GM20000 (cell line): ENCODE measurements around the gene RPRD1A.

Source experiments
- DNase-seq: peaks from one replicate; pipeline ENCODE4 v3.0.0; 2012; ENCODE audit warnings: low spot score
- TF ChIP-seq, protein P1 (sequence below): IDR thresholded peaks from 2 replicates; pipeline ENCODE4 v1.5.1; 2012; ENCODE audit warnings: mild to moderate bottlenecking, control low read depth; ENCODE audit errors: extremely low read depth, missing control alignments

Gene RPRD1A

DNA sequence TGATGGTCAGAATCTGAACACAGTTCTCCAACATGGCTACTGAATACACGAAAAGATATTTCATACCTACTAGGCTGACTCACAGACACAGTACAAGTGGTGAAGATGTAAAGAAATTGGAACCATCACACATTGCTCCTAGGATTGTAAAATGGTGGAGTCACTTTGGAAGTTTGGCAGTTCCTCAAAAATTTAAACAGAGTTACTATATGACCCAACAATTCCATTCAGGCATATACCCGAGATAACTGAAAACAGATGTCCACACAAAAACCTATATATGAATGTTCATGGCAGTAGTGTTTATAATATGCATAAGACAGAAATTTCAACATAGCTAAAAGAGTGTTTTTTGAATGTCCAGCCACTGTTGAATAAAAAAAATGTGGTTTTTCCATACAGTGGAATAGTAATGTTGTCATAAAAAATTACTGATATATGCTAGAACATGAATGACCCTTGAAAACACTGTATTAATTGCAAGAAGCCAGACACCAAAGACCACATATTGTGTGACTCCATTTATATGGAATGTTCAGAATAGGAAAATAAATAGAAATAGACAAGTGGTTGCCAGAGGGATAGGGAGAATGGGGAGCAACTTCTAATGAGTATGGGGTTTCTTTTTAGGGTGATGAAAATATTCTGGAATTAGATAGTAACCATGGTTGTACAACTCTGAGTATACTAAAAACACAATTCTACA lies 84.8 kb downstream of the RPRD1A start:
- TF ChIP-seq, protein P1, sequence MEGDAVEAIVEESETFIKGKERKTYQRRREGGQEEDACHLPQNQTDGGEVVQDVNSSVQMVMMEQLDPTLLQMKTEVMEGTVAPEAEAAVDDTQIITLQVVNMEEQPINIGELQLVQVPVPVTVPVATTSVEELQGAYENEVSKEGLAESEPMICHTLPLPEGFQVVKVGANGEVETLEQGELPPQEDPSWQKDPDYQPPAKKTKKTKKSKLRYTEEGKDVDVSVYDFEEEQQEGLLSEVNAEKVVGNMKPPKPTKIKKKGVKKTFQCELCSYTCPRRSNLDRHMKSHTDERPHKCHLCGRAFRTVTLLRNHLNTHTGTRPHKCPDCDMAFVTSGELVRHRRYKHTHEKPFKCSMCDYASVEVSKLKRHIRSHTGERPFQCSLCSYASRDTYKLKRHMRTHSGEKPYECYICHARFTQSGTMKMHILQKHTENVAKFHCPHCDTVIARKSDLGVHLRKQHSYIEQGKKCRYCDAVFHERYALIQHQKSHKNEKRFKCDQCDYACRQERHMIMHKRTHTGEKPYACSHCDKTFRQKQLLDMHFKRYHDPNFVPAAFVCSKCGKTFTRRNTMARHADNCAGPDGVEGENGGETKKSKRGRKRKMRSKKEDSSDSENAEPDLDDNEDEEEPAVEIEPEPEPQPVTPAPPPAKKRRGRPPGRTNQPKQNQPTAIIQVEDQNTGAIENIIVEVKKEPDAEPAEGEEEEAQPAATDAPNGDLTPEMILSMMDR = no peak
- no peak for DNase-seq

DNA sequence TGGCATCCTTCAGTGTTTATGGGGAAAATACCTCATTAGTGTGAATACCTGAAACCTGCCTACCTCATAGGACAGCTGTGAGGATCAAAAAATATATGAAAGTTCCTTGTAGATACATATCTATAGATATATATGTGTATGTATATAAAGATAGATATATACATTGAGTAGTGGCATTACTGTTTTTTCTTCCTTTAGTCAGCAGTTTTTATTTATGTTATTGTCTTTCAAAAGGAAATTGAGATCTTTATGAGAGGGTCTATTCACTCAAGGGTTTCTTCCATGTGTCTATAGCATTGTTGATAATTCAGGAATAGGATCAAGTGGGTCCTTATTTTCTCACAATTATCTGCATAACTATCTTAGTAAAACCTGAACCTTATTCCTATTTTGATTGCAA lies 88.2 kb downstream of the RPRD1A start:
- TF ChIP-seq, protein P1 = no peak
- no peak for DNase-seq

DNA sequence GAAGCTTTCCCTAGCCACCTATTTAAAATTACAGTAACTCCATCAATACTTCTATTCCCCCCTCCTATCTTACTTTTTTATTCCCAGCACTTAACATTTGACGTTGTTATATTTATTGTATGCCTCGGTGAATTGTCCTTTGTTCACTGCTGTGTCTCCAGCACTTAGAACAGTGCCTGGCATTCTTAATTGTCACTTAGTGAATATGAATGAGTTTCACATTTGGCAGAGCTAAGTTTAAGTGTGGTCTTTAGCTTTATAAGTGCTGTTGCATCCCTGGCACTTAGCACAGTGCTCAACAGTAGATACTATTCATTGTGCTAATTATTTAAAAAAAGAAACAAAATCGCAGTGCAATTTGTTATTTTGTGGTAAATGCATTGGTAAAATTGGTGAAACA lies 93.2 kb downstream of the RPRD1A start:
- no peak for DNase-seq
- TF ChIP-seq, protein P1 = no peak

DNA sequence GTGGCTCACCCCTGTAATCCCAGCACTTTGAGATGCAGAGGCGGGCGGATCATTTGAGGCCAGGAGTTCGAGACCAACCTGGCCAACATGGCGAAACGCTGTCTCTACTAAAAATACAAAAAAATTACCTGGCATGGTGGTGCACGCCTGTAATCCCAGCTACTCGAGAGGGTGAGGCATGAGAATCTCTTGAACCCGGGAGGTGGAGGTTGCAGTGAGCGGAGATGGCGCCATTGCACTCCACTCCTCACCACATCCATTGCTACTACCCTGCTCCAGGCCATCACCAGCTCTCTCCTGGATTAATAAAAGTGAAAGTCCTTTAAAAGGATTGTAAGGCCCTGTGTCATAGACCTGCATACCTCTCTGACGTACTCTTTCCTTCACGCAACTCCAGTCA lies 93.7 kb downstream of the RPRD1A start:
- DNase-seq = no peak
- TF ChIP-seq, protein P1 = no peak

DNA sequence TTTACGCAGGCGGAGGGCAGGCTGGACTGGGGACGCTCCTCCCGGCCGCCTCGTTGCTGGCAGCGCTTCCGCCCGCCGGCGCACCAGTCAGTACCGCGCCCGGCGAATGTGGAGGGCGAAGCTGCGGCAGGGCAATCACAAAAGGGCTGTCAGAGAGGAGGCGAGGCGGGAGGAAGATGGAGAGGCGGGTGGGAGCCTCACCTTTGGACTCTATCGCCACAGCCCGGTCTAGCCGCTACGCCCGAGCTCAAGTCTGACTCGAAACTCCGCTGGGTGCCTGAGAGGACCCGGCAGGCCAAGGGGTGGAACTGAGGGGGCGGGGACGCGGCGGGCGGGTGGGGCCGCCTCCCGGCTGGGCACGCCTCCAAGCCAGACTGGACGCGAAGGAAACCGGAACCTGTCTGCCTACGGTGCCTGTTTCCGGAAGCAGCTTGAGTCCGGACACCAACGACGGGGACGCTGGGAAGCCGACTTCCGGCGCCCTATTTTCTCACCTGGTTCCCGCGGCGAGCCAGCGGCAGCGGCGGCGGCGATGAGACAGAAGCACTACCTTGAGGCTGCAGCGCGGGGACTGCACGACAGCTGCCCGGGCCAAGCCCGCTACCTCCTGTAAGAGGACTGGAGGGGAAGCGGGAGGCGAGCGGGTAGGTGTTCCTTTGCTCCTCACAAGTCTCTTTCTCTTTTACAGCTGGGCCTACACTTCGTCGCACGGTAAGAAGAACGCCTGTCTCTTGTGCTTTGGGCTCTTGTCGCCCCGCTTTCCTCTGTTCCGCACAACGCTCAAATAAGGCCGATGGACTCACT lies 95.0 kb downstream of the RPRD1A start, which contains the start of gene RMP24:
Gene RMP24, plus strand, starts transcription at position 483 of the 804 bp plus-strand sequence.
- peak; percentile 92 for DNase-seq
- TF ChIP-seq, protein P1 = no peak

DNA sequence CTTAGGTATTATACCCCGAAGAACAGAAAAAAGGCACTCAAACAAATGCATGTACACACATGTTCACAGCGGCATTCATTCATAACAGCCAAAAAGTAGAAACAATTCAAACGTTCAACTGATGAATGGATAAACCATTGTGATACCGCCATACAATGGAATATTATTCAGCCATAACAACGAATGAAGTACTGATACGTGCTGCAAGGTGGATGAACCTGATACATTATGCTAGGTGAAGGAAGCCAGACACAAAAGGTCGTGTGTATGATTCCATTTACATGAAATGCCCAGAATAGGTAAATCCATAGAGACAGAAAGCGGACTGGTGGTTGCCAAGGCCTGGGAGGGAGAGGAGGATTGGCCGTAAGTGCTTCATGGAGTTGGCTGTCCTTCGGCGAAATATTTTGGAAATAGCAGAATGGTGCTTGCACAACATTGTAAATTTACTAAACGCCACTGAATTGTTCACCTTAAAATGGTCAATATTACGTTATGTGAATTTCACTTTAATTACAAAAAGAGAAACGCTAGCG lies 95.6 kb downstream of the RPRD1A start:
- TF ChIP-seq, protein P1 = no peak
- DNase-seq = no peak

DNA sequence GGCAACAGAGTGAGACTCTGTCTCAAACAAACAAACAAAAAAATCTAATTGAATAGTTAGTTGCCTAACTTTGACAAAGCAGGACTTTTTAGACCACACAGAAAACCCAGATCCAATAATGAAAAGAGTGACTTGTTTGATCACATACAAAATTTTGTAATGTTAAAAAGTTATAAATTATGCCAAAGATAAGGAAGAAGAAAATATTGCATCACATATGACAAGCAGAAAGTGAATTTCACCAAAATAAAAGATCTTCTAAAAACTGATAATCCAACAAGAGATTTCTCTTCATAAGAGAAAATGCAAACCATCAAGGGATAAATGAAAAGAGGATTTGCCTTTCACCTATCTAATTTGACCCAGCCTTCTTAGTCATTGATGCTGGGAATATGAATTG lies 97.7 kb downstream of the RPRD1A start:
- TF ChIP-seq, protein P1 = no peak
- DNase-seq = no peak
